OCI-LY7 (cell line): ENCODE measurements around the gene ZNF518A. TPM values are rescaled to one million over a fixed set of nuclear protein-coding genes. Genes with fewer than 3 reads are reported as not detected.
"Not testable (repeated sequence)": the region's sequence is repeated elsewhere in the genome, so short reads cannot be mapped to it uniquely, and the experiment has no call there.

Source experiments
- BruUV-seq: library from RNA; stranded (reverse); fragments of 400-500 nt; replicated peaks from 2 replicates; lab custom pipeline; 2021; lab: Mats Ljungman, UMichigan
- CTCF ChIA-PET: fragments of 300-600 bp; sonication (Branson Sonifier 250); formaldehyde crosslinking; loops from one replicate; lab custom pipeline; 2022; ENCODE audit warnings: antibody characterized with exemption; ENCODE audit not compliant: unreplicated experiment; lab: Charles Lee
- POLR2A ChIA-PET: fragments of 300-600 bp; sonication (Branson Sonifier 250); formaldehyde crosslinking; loops from one replicate; lab custom pipeline; 2022; ENCODE audit warnings: antibody characterized with exemption; lab: Charles Lee
- DNase-seq: peaks from one replicate; pipeline ENCODE4 v3.0.0-alpha.2; 2015; ENCODE audit warnings: low spot score
- H2AFZ ChIP-seq: fragments of 200-600 bp; sonication (generic), shearing (Covaris generic); 2 replicates; pipeline ENCODE4 v1.6.1; 2014; ENCODE audit warnings: mild to moderate bottlenecking, antibody characterized with exemption, low read length, moderate library complexity
- H3K27ac ChIP-seq: fragments of 200-600 bp; sonication (generic); 2 replicates; pipeline ENCODE4 v1.5.1; 2014; ENCODE audit warnings: mixed run types, low read depth, mild to moderate bottlenecking, moderate library complexity, low read length, inconsistent platforms; ENCODE audit not compliant: poor library complexity, severe bottlenecking
- H3K36me3 ChIP-seq: fragments of 200-600 bp; sonication (generic); 2 replicates; pipeline ENCODE4 v1.6.1; 2014; ENCODE audit warnings: mild to moderate bottlenecking, antibody characterized with exemption, low read length, moderate library complexity, mixed read lengths; ENCODE audit not compliant: insufficient read depth
- H3K4me1 ChIP-seq: fragments of 200-600 bp; sonication (generic); 2 replicates; pipeline ENCODE4 v1.5.1; 2014; ENCODE audit warnings: mild to moderate bottlenecking, low read length; ENCODE audit not compliant: insufficient read depth, poor library complexity, severe bottlenecking
- H3K4me2 ChIP-seq: fragments of 200-600 bp; sonication (generic); 2 replicates; pipeline ENCODE4 v1.6.1; 2014; ENCODE audit warnings: mild to moderate bottlenecking, low read length
- H3K4me3 ChIP-seq: fragments of 200-600 bp; sonication (generic); 2 replicates; pipeline ENCODE4 v1.5.1; 2014; ENCODE audit warnings: mild to moderate bottlenecking, low read depth, low read length; ENCODE audit not compliant: poor library complexity, severe bottlenecking
- H3K79me2 ChIP-seq: fragments of 200-600 bp; sonication (generic); 2 replicates; pipeline ENCODE4 v1.6.1; 2016; ENCODE audit warnings: low read depth, mild to moderate bottlenecking, low read length, moderate library complexity, mixed read lengths; ENCODE audit not compliant: insufficient read depth
- H3K9me2 ChIP-seq: fragments of 200-600 bp; sonication (generic); 2 replicates; pipeline ENCODE4 v1.6.1; 2016; ENCODE audit warnings: mild to moderate bottlenecking, low read length, mixed read lengths; ENCODE audit not compliant: insufficient read depth
- H3K9me3 ChIP-seq: fragments of 200-600 bp; sonication (generic); 2 replicates; pipeline ENCODE4 v1.6.1; 2014; ENCODE audit warnings: mild to moderate bottlenecking, mixed run types, low read length, mixed read lengths
- H4K20me1 ChIP-seq: fragments of 200-600 bp; sonication (generic); 2 replicates; pipeline ENCODE4 v1.6.1; 2014; ENCODE audit warnings: mild to moderate bottlenecking, antibody characterized with exemption, low read length, moderate library complexity, mixed read lengths; ENCODE audit not compliant: insufficient read depth
- CTCF ChIP-seq: fragments of 200-600 bp; sonication (generic); conservative IDR thresholded peaks from 2 replicates; pipeline ENCODE4 v1.5.1; 2014; ENCODE audit warnings: mild to moderate bottlenecking, antibody characterized with exemption, low read length, moderate library complexity, mixed read lengths
- EZH2phosphoT487 ChIP-seq: fragments of 200-600 bp; sonication (generic); IDR thresholded peaks from 2 replicates; pipeline ENCODE4 v1.6.1; 2018; ENCODE audit warnings: low read depth, borderline replicate concordance, mild to moderate bottlenecking, mixed run types, antibody characterized with exemption, low read length, moderate library complexity, mixed read lengths
- intact Hi-C: fragments of 100-400 bp; cut with micrococcal nuclease; formaldehyde crosslinking; loops from one replicate; pipeline ENCODE4 v1.10.0; 2022; ENCODE audit not compliant: unreplicated experiment
- total RNA-seq, 2 experiments: library from RNA; depleted of rRNA in 1 of 2; stranded (reverse); fragments of >200 nt in 1 of 2; shearing (Covaris generic) in 1 of 2; gene quantifications; 2 replicates each; pipeline ENCODE4 v1.2.3, GENCODE V29; 2014 to 2022

ZNF518A gene
- total RNA-seq, 2 experiments from 2014 or later, result 19.4 to 19.7 TPM

GRCh38 chr10:96176985-96177384 is 46.9 kb downstream of the ZNF518A start:
- Histone ChIP-seq H3K27ac (no peak overlapping the region), H3K9me3 (peaks cover 27% of the 10 kb centered on the region; the same call in 1 of the 2 replicates), H3K4me3 (no peak overlapping the region), H3K4me2 (no peak overlapping the region), H3K9me2 (no peaks in the 10 kb centered on the region), H3K79me2 (no peaks in the 10 kb centered on the region), H4K20me1 (no peaks in the 10 kb centered on the region), H3K36me3 (no peaks in the 10 kb centered on the region), H3K4me1 (no peaks in the 10 kb centered on the region), H2AFZ (no peak overlapping the region)
- TF ChIP-seq CTCF (no peak), EZH2phosphoT487 (no peak)
- ChIA-PET CTCF (no interaction called here), POLR2A (no interaction called here)
- BruUV-seq, result no TSS peak
- intact Hi-C loops, result no loop called here
- DNase-seq, result peak; percentile 8

- DNase-seq, result no peak
- no peak for TF ChIP-seq CTCF
- no peak for TF ChIP-seq EZH2phosphoT487
- BruUV-seq, result no TSS peak
Observed at GRCh38 chr10:96188421-96188820, 58.3 kb downstream of the ZNF518A start.

GRCh38 chr10:96188916-96189315 is 58.8 kb downstream of the ZNF518A start:
- BruUV-seq, result no TSS peak
- H3K27ac ChIP-seq, result no peak overlapping the region
- H3K9me3 ChIP-seq, result peaks cover 24% of the 10 kb centered on the region
- no peaks in the 10 kb centered on the region for H4K20me1 ChIP-seq
- intact Hi-C loops, result no loop called here
- peaks cover 44% of the 10 kb centered on the region for H3K36me3 ChIP-seq
- H3K4me2 ChIP-seq, result no peak overlapping the region
- no peaks in the 10 kb centered on the region for H3K4me1 ChIP-seq
- no peaks in the 10 kb centered on the region for H3K9me2 ChIP-seq
- TF ChIP-seq CTCF, result no peak
- TF ChIP-seq EZH2phosphoT487, result no peak
- no peak for DNase-seq
- ChIA-PET CTCF (no interaction called here), POLR2A (no interaction called here)
- no peak overlapping the region for H3K4me3 ChIP-seq
- H2AFZ ChIP-seq, result no peak overlapping the region
- no peaks in the 10 kb centered on the region for H3K79me2 ChIP-seq

More at GRCh38 chr10:96188421-96188820, 58.3 kb downstream of the ZNF518A start:
- Histone ChIP-seq H3K4me2 (no peak overlapping the region), H3K4me1 (no peaks in the 10 kb centered on the region), H4K20me1 (no peaks in the 10 kb centered on the region), H3K27ac (no peak overlapping the region), H2AFZ (no peak overlapping the region), H3K4me3 (no peak overlapping the region), H3K9me2 (no peaks in the 10 kb centered on the region), H3K79me2 (no peaks in the 10 kb centered on the region), H3K9me3 (peaks cover 23% of the 10 kb centered on the region), H3K36me3 (peaks cover 39% of the 10 kb centered on the region)
- POLR2A ChIA-PET, result no interaction called here
- intact Hi-C loops, result no loop called here
- CTCF ChIA-PET, result no interaction called here

GRCh38 chr10:96189505-96189904 is 59.4 kb downstream of the ZNF518A start:
- BruUV-seq, DNase-seq, intact Hi-C loops, H3K27ac ChIP-seq, CTCF ChIA-PET, H2AFZ ChIP-seq, H3K9me2 ChIP-seq, POLR2A ChIA-PET, H4K20me1 ChIP-seq, H3K4me2 ChIP-seq, H3K4me1 ChIP-seq, H3K4me3 ChIP-seq, H3K79me2 ChIP-seq: not testable (repeated sequence)
- H3K36me3 ChIP-seq, result peaks cover 50% of the 10 kb centered on the region
- H3K9me3 ChIP-seq, result peaks cover 24% of the 10 kb centered on the region
